Gastrocnemius medialis (tissue), 4 donors: ENCODE data around the gene NUMB.

Experiments used
- CTCF ChIP-seq, 5 experiments: fragments of 450-650 bp in 3 of 5; fragments of 200-600 bp in 2 of 5; sonication (generic) in 2 of 5; IDR thresholded peaks in 4 of 5; conservative IDR thresholded peaks in 1 of 5; 1 replicate in 4 of 5; 2 replicates in 1 of 5; pipeline ENCODE4 v1.5.1; 2016 to 2019; ENCODE audit warnings: antibody characterized with exemption in 5 of 5, mild to moderate bottlenecking in 3 of 5, moderate library complexity in 3 of 5
- POLR2A ChIP-seq, 2 donors: fragments of 450-650 bp; IDR thresholded peaks; one replicate each; pipeline ENCODE4 v1.6.1; 2017; ENCODE audit warnings: antibody characterized with exemption in 2 of 2, mild to moderate bottlenecking in 2 of 2, moderate library complexity in 2 of 2

- TF ChIP-seq CTCF (IDR thresholded peaks at IDR 0.05 in 4 of 5, conservative IDR thresholded peaks at IDR 0.05 in 1 of 5), result no peak
- no peak for TF ChIP-seq POLR2A (IDR thresholded peaks at IDR 0.05)
These were observed 204.6 kb downstream of the NUMB start for GRCh38 chr14:73253721-73254120.
